HepG2 (cell line): ENCODE measurements around the gene EFNA2. TPM values are rescaled to one million over a fixed set of nuclear protein-coding genes. Genes with fewer than 3 reads are reported as not detected.

Source experiments
- ATF5 ChIP-seq: sonication (generic); formaldehyde crosslinking; IDR thresholded peaks from 2 replicates; pipeline ENCODE4 v1.4.0; 2020; ENCODE audit warnings: mild to moderate bottlenecking, low read depth, missing genetic modification reagents
- CBX5 ChIP-seq: sonication (generic); formaldehyde crosslinking; IDR thresholded peaks from 2 replicates; pipeline ENCODE4 v1.4.0; 2020; ENCODE audit warnings: missing genetic modification reagents, borderline replicate concordance
- CENPX ChIP-seq: sonication (generic); formaldehyde crosslinking; IDR thresholded peaks from 2 replicates; pipeline ENCODE4 v1.9.0; 2021; ENCODE audit warnings: mild to moderate bottlenecking, missing genetic modification reagents, moderate library complexity
- DDIT3 ChIP-seq: sonication (generic); formaldehyde crosslinking; IDR thresholded peaks from 2 replicates; pipeline ENCODE4 v1.4.0; 2020; ENCODE audit warnings: mild to moderate bottlenecking, missing genetic modification reagents
- EED ChIP-seq: sonication (generic); formaldehyde crosslinking; IDR thresholded peaks from 2 replicates; pipeline ENCODE4 v1.5.0; 2020; ENCODE audit warnings: mild to moderate bottlenecking, missing genetic modification reagents
- EP300 ChIP-seq, 3 experiments: sonication (generic) in 1 of 3; formaldehyde crosslinking in 1 of 3; IDR thresholded peaks; 2 replicates each; pipeline versions ENCODE4 v1.5.1 to v1.6.1; 2011 to 2020; ENCODE audit warnings: low read depth in 2 of 3, low read length in 2 of 3, borderline replicate concordance in 1 of 3, improper control_type of control experiment in 1 of 3, mild to moderate bottlenecking in 1 of 3, missing genetic modification reagents in 1 of 3, moderate library complexity in 1 of 3
- ESRRA ChIP-seq: sonication (generic); formaldehyde crosslinking; IDR thresholded peaks from 2 replicates; pipeline ENCODE4 v1.5.1; 2020; ENCODE audit warnings: mild to moderate bottlenecking, low read depth, missing genetic modification reagents
- FUBP1 ChIP-seq: sonication (generic); formaldehyde crosslinking; IDR thresholded peaks from 2 replicates; pipeline ENCODE4 v1.5.1; 2020; ENCODE audit warnings: missing genetic modification reagents, mild to moderate bottlenecking, borderline replicate concordance
- IKZF1 ChIP-seq: fragments of 450-650 bp; IDR thresholded peaks from 2 replicates; pipeline ENCODE4 v1.7.1; 2016
- IRF9 ChIP-seq: sonication (generic); formaldehyde crosslinking; IDR thresholded peaks from 2 replicates; pipeline ENCODE4 v1.8.0; 2022; ENCODE audit warnings: missing genetic modification reagents, mild to moderate bottlenecking, borderline replicate concordance
- RXRB ChIP-seq: IDR thresholded peaks from 2 replicates; pipeline ENCODE4 v1.6.1; 2016; ENCODE audit warnings: borderline replicate concordance, missing genetic modification reagents, missing compliant biosample characterization
- SIX1 ChIP-seq: sonication (generic); formaldehyde crosslinking; IDR thresholded peaks from 2 replicates; pipeline ENCODE4 v1.4.0; 2020; ENCODE audit warnings: missing genetic modification reagents, borderline replicate concordance
- SMARCE1 ChIP-seq: fragments of 450-650 bp; IDR thresholded peaks from 2 replicates; pipeline ENCODE4 v1.6.1; 2017; ENCODE audit warnings: borderline replicate concordance
- SNAPC2 ChIP-seq: sonication (generic); formaldehyde crosslinking; IDR thresholded peaks from 2 replicates; pipeline ENCODE4 v1.8.1; 2022; ENCODE audit warnings: mild to moderate bottlenecking, missing genetic modification reagents
- TBP ChIP-seq: sonication (generic); formaldehyde crosslinking; IDR thresholded peaks from 2 replicates; pipeline ENCODE4 v1.5.0; 2020; ENCODE audit warnings: missing genetic modification reagents
- ZC3H13 ChIP-seq: sonication (generic); formaldehyde crosslinking; IDR thresholded peaks from 2 replicates; pipeline ENCODE4 v1.8.1; 2023; ENCODE audit warnings: mild to moderate bottlenecking, missing genetic modification reagents, moderate library complexity
- ZGPAT ChIP-seq: IDR thresholded peaks from 2 replicates; pipeline ENCODE4 v1.6.1; 2016; ENCODE audit warnings: mild to moderate bottlenecking
- ZNF205 ChIP-seq: IDR thresholded peaks from 2 replicates; pipeline ENCODE4 v1.6.1; 2018; ENCODE audit warnings: missing biosample characterization, missing genetic modification reagents
- ZNF260 ChIP-seq: sonication (generic); formaldehyde crosslinking; IDR thresholded peaks from 2 replicates; pipeline ENCODE4 v1.4.0; 2020; ENCODE audit warnings: missing genetic modification reagents, low read depth, mild to moderate bottlenecking, borderline replicate concordance
- ZNF280B ChIP-seq: sonication (generic); formaldehyde crosslinking; IDR thresholded peaks from 2 replicates; pipeline ENCODE4 v1.5.0; 2020; ENCODE audit warnings: missing genetic modification reagents, mild to moderate bottlenecking, borderline replicate concordance
- ZNF724P ChIP-seq: sonication (generic); formaldehyde crosslinking; IDR thresholded peaks from 2 replicates; pipeline ENCODE4 v1.8.0; 2022; ENCODE audit warnings: missing genetic modification reagents, borderline replicate concordance
- polyA plus RNA-seq, 8 experiments: library from polyadenylated mRNA; depleted of rRNA in 3 of 8; stranded (reverse) in 7 of 8; unstranded in 1 of 8; fragments of >200 nt; fragmentation: Illumina TruSeq in 4 of 8; extraction: Trizol in 4 of 8; gene quantifications; 2 replicates each; pipeline versions ENCODE4 v1.2.1 to v1.2.3, GENCODE V29; 2011 to 2016; ENCODE audit warnings: low read depth in 4 of 8, missing spikeins in 1 of 8, mixed read lengths in 1 of 8; ENCODE audit not compliant: insufficient read depth in 1 of 8
- total RNA-seq, 5 experiments: library from RNA; depleted of rRNA; stranded (reverse); fragments of >200 nt; fragmentation: Illumina TruSeq; extraction: Trizol; gene quantifications; 2 replicates each; pipeline ENCODE4 v1.2.3, GENCODE V29; 2016; ENCODE audit warnings: low read depth in 1 of 5

Gene EFNA2
- total and polyA plus RNA-seq, 2 of the 13 experiments (the other 11 are each of a cell fraction or from before 2014, with no cell fraction given), result 6.0 to 9.9 TPM

- no peak for TF ChIP-seq SNAPC2 (CRISPR knock-in tag)
- no peak for TF ChIP-seq CENPX
- peak; percentile 96 for TF ChIP-seq RXRB (CRISPR knock-in tag)
- TF ChIP-seq ZNF724P (CRISPR knock-in tag), result 0 out of 2 replicates have a peak, but pooled peaks have one; percentile 7
- peak; percentile 83 for TF ChIP-seq ESRRA (CRISPR knock-in tag)
- no peak for TF ChIP-seq SMARCE1
- 0 out of 2 replicates have a peak, but pooled peaks have one; percentile 48 for TF ChIP-seq ZNF205 (CRISPR knock-in tag)
- no peak for TF ChIP-seq SIX1 (CRISPR knock-in tag)
- no peak; the same call in 1 of the 2 replicates for TF ChIP-seq FUBP1 (CRISPR knock-in tag)
- TF ChIP-seq DDIT3 (CRISPR knock-in tag), result no peak
- no peak for TF ChIP-seq EED (CRISPR knock-in tag)
- TF ChIP-seq ZNF260 (CRISPR knock-in tag), result no peak
- TF ChIP-seq ZNF280B (CRISPR knock-in tag), result no peak; the same call in 1 of the 2 replicates
- TF ChIP-seq IRF9 (CRISPR knock-in tag), result peak; percentile 96
- TF ChIP-seq ZGPAT (CRISPR knock-in tag), result peak; percentile 85
- peak; percentile 80; the same call in 1 of the 2 replicates for TF ChIP-seq ZC3H13 (CRISPR knock-in tag)
- no peak for TF ChIP-seq IKZF1
- TF ChIP-seq EP300 (IDR thresholded peaks at IDR 0.05; ENCODE audit: low read depth in 2 of 2, low read length in 2 of 2), result peak; percentile 57 to 79; a peak in 2 of 4 replicates
- TF ChIP-seq EP300 (CRISPR knock-in tag; IDR thresholded peaks at IDR 0.05; ENCODE audit: borderline replicate concordance), result peak; percentile 81
- TF ChIP-seq ATF5 (CRISPR knock-in tag), result no peak
- no peak for TF ChIP-seq TBP
- no peak for TF ChIP-seq CBX5 (CRISPR knock-in tag)
Measured at GRCh38 chr19:1290703-1291651, 5.3 kb downstream of the EFNA2 start (continued).
